Gastroesophageal sphincter (tissue), 3 donors: ENCODE results near the gene CLEC4G.

Experiments
- CTCF ChIP-seq, 4 experiments: fragments of 200-600 bp in 2 of 4; fragments of 450-650 bp in 2 of 4; sonication (generic) in 1 of 4; IDR thresholded peaks; one replicate each; pipeline ENCODE4 v1.5.1; 2017 to 2019; ENCODE audit warnings: antibody characterized with exemption in 4 of 4, mild to moderate bottlenecking in 2 of 4, moderate library complexity in 2 of 4
- EP300 ChIP-seq: sonication (generic); formaldehyde crosslinking; IDR thresholded peaks from one replicate; pipeline ENCODE4 v1.6.1; 2017; ENCODE audit warnings: antibody characterized with exemption, mild to moderate bottlenecking
- POLR2A ChIP-seq, 2 donors: fragments of 450-650 bp; IDR thresholded peaks; one replicate each; pipeline ENCODE4 v1.6.1; 2017; ENCODE audit warnings: antibody characterized with exemption in 2 of 2, mild to moderate bottlenecking in 2 of 2, moderate library complexity in 1 of 2
- POLR2AphosphoS5 ChIP-seq: sonication (generic); formaldehyde crosslinking; IDR thresholded peaks from one replicate; pipeline ENCODE4 v1.6.1; 2017; ENCODE audit warnings: antibody characterized with exemption

- TF ChIP-seq POLR2A (IDR thresholded peaks at IDR 0.05) (no peak), CTCF (IDR thresholded peaks at IDR 0.05) (no peak), EP300 (no peak), POLR2AphosphoS5 (no peak)
These were observed 51.9 kb downstream of the CLEC4G start for GRCh38 chr19:7679771-7680605.
